Measurements from ENCODE around the gene ALDH2.

- TF ChIP-seq FOXA1 (IDR thresholded peaks at IDR 0.05; ENCODE audit: borderline replicate concordance) (no peak), SMAD2 (IDR thresholded peaks at IDR 0.05; ENCODE audit: low read depth, low read length) (no peak), HNRNPH1 (optimal IDR thresholded peaks at IDR 0.05; ENCODE audit: low read depth, low read length) (no peak), TSHZ1 (CRISPR knock-in tag; IDR thresholded peaks at IDR 0.05) (no peak), SMARCA5 (IDR thresholded peaks at IDR 0.05) (no peak), BRF1 (IDR thresholded peaks at IDR 0.05; ENCODE audit: borderline replicate concordance, extremely low read depth, insufficient read length) (no peak), POLR2AphosphoS5 (IDR thresholded peaks at IDR 0.05; ENCODE audit: control insufficient read depth, insufficient read depth, low read depth, low read length) (no peak), CTCF (IDR thresholded peaks at IDR 0.05 in 2 of 3, conservative IDR thresholded peaks at IDR 0.05 in 1 of 3; ENCODE audit: insufficient read depth in 2 of 3, low read depth in 1 of 3, low read length in 3 of 3) (no peak), POLR2A (conservative IDR thresholded peaks at IDR 0.05) (no peak), CEBPZ (IDR thresholded peaks at IDR 0.05; ENCODE audit: borderline replicate concordance, low read depth, low read length) (no peak), ZNF121 (CRISPR knock-in tag; conservative IDR thresholded peaks at IDR 0.05) (no peak)
Observed at GRCh38 chr12:111773801-111774551, 7.2 kb downstream of the ALDH2 start.

All from K562 (cell line).